Esophagus (tissue), 2 donors: ENCODE measurements around the gene FRMD8. TPM values are rescaled to one million over a fixed set of nuclear protein-coding genes. Genes with fewer than 3 reads are reported as not detected.
"Not testable (repeated sequence)": the region's sequence is repeated elsewhere in the genome, so short reads cannot be mapped to it uniquely, and the experiment has no call there.

Experiments
- H3K27ac ChIP-seq, 2 donors: one replicate each; pipeline ENCODE4 v1.5.1; 2013; ENCODE audit warnings: low read depth in 2 of 2, mild to moderate bottlenecking in 2 of 2, inconsistent platforms in 1 of 2, low read length in 1 of 2, moderate library complexity in 1 of 2
- H3K27me3 ChIP-seq, 2 donors: one replicate each; pipeline ENCODE4 v1.6.1; 2013; ENCODE audit warnings: low read length in 2 of 2, control low read depth in 1 of 2, mild to moderate bottlenecking in 1 of 2; ENCODE audit not compliant: insufficient read depth in 2 of 2, control insufficient read depth in 1 of 2
- H3K36me3 ChIP-seq, 2 donors: one replicate each; pipeline ENCODE4 v1.6.1; 2013; ENCODE audit warnings: low read length in 1 of 2; ENCODE audit not compliant: control insufficient read depth in 2 of 2, insufficient read depth in 2 of 2
- H3K4me1 ChIP-seq, 2 donors: one replicate each; pipeline ENCODE4 v1.6.1; 2013; ENCODE audit warnings: low read length in 1 of 2; ENCODE audit not compliant: control insufficient read depth in 2 of 2, insufficient read depth in 2 of 2
- H3K4me3 ChIP-seq, 2 donors: one replicate each; pipeline ENCODE4 v1.5.1; 2013; ENCODE audit warnings: low read length in 2 of 2, mild to moderate bottlenecking in 2 of 2, low read depth in 1 of 2, moderate library complexity in 1 of 2
- H3K9me3 ChIP-seq, 2 donors: one replicate each; pipeline ENCODE4 v1.6.1; 2013; ENCODE audit warnings: mild to moderate bottlenecking in 2 of 2, low read depth in 1 of 2, low read length in 1 of 2, moderate library complexity in 1 of 2; ENCODE audit not compliant: control insufficient read depth in 2 of 2, insufficient read depth in 1 of 2
- WGBS, 2 donors: extraction: QIAGEN DNeasy Blood & Tissue Kit; methylation state at CpG; one replicate each; pipeline ENCODE4 v1.1.7; 2013; 5-methylcytosine and 5-hydroxymethylcytosine counted together
- polyA plus RNA-seq, 2 donors: library from polyadenylated mRNA; stranded (reverse); fragments of 200-250 nt; gene quantifications; one replicate each; pipeline ENCODE4 v1.2.3, GENCODE V29; 2013
- donor health status: healthy with polysubstance abuse.
- donor health status: Bipolar disorder and iron deficiency.

The FRMD8 gene
- polyA plus RNA-seq, 2 donors: 25.2 to 27.8 TPM

GRCh38 chr11:65404638-65405339 is 18.4 kb downstream of the FRMD8 start:
- H3K4me3 ChIP-seq: no peak overlapping the region
- 91% methylated on average over 24 of the region's 24 CpGs for WGBS, 2 donors
- no peaks in the 10 kb centered on the region for H3K9me3 ChIP-seq
- no peaks in the 10 kb centered on the region for H3K4me1 ChIP-seq
- peak overlapping the region in 1 of 2 donors; percentile 8 for H3K27ac ChIP-seq
- H3K36me3 ChIP-seq: peaks cover 17 to 49% of the 10 kb centered on the region in 2 donors
- H3K27me3 ChIP-seq: no peaks in the 10 kb centered on the region

- no peak overlapping the region for H3K27ac ChIP-seq
- peaks cover 0 to 3% of the 10 kb centered on the region in 2 donors for H3K4me1 ChIP-seq
- no peak overlapping the region for H3K4me3 ChIP-seq
- peaks cover 3 to 44% of the 10 kb centered on the region in 2 donors for H3K36me3 ChIP-seq
- H3K9me3 ChIP-seq: no peaks in the 10 kb centered on the region
- no peaks in the 10 kb centered on the region for H3K27me3 ChIP-seq
- WGBS, 2 donors: 86 to 87% methylated on average over 29 of the region's 29 CpGs
Observed at GRCh38 chr11:65410936-65411680, 24.7 kb downstream of the FRMD8 start.

GRCh38 chr11:65411681-65412070 is 25.2 kb downstream of the FRMD8 start:
- WGBS, 2 donors: 83 to 85% methylated on average over 5 of the region's 5 CpGs
- no peaks in the 10 kb centered on the region for H3K27me3 ChIP-seq
- H3K36me3 ChIP-seq: peaks cover 3 to 44% of the 10 kb centered on the region in 2 donors
- no peak overlapping the region for H3K4me3 ChIP-seq
- peaks cover 0 to 6% of the 10 kb centered on the region in 2 donors for H3K4me1 ChIP-seq
- no peak overlapping the region for H3K27ac ChIP-seq
- H3K9me3 ChIP-seq: no peaks in the 10 kb centered on the region

- Histone ChIP-seq H3K9me3 (no peaks in the 10 kb centered on the region), H3K4me1 (peaks cover 1 to 13% of the 10 kb centered on the region in 2 donors), H3K27me3 (no peaks in the 10 kb centered on the region), H3K27ac (peak overlapping the region in 1 of 2 donors; percentile 8), H3K36me3 (peaks cover 3 to 44% of the 10 kb centered on the region in 2 donors), H3K4me3 (no peak overlapping the region)
- 79 to 80% methylated on average over 24 of the region's 24 CpGs for WGBS, 2 donors
Observed at GRCh38 chr11:65412271-65413076, 26.0 kb downstream of the FRMD8 start.

- H3K36me3 ChIP-seq: peaks cover 3 to 44% of the 10 kb centered on the region in 2 donors
- H3K27ac ChIP-seq, H3K4me3 ChIP-seq, H3K27me3 ChIP-seq, H3K9me3 ChIP-seq: not testable (repeated sequence)
- WGBS, 2 donors: 78 to 80% methylated on average over 15 of the region's 15 CpGs
- peaks cover 7 to 20% of the 10 kb centered on the region in 2 donors for H3K4me1 ChIP-seq
Observed at GRCh38 chr11:65413077-65413664, 26.7 kb downstream of the FRMD8 start.

- Histone ChIP-seq H3K4me3 (no peak overlapping the region), H3K27ac (no peak overlapping the region), H3K27me3 (no peaks in the 10 kb centered on the region), H3K36me3 (peaks cover 3 to 30% of the 10 kb centered on the region in 2 donors), H3K9me3 (no peaks in the 10 kb centered on the region), H3K4me1 (peaks cover 8 to 29% of the 10 kb centered on the region in 2 donors)
- WGBS, 2 donors: 72 to 79% methylated on average over 11 of the region's 11 CpGs
Observed at GRCh38 chr11:65414776-65415498, 28.5 kb downstream of the FRMD8 start.

GRCh38 chr11:65415499-65416340 is 29.3 kb downstream of the FRMD8 start:
- Histone ChIP-seq H3K9me3 (no peaks in the 10 kb centered on the region), H3K27ac (peak overlapping the region in 1 of 2 donors; percentile 99), H3K4me1 (peaks cover 8 to 29% of the 10 kb centered on the region in 2 donors), H3K27me3 (no peaks in the 10 kb centered on the region), H3K36me3 (peaks cover 3 to 28% of the 10 kb centered on the region in 2 donors), H3K4me3 (peak overlapping the region in 1 of 2 donors; percentile 25)
- 67 to 68% methylated on average over 11 of the region's 11 CpGs for WGBS, 2 donors

- 2 to 3% methylated on average over 18 of the region's 18 CpGs for WGBS, 2 donors
- Histone ChIP-seq H3K4me3 (peak overlapping the region; percentile 34 to 100), H3K4me1 (peaks cover 8 to 29% of the 10 kb centered on the region in 2 donors), H3K27me3 (no peaks in the 10 kb centered on the region), H3K9me3 (no peaks in the 10 kb centered on the region), H3K27ac (peak overlapping the region; percentile 99), H3K36me3 (peaks cover under 1 to 22% of the 10 kb centered on the region in 2 donors)
Observed at GRCh38 chr11:65416341-65416824, 29.9 kb downstream of the FRMD8 start.
